GM12874 (cell line): ENCODE data around the gene SNAP47.

Source experiments
- TF ChIP-seq, protein P1 (sequence below): IDR thresholded peaks from 2 replicates; pipeline ENCODE4 v1.5.1; 2011; ENCODE audit warnings: low read depth, mild to moderate bottlenecking, control low read depth, low read length, moderate library complexity; ENCODE audit not compliant: insufficient read depth

Gene SNAP47

DNA sequence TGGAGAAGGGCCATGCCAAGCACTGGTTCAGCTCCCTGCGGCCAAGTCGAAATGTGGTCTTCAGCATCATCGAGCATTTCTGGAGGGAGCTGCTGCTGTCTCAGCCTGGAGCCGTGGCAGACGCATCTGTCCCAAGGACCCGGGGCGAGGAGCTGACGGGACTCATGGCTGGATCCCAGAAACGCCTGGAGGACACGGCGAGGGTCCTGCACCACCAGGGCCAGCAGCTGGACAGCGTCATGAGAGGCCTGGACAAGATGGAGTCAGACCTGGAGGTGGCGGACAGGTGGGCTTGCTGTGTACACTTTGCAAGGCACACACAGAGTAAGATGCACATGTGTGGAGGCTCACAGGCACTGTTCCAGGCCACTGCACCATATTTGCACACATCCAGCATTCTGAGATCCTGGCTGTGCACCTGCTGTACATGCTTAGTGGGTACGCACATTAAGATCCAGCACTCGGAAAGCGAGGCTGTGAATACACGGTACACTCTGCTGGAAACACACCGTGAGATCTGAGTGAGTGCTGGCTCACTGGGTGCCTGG lies 12.8 kb downstream of the SNAP47 start:
- TF ChIP-seq, protein P1, sequence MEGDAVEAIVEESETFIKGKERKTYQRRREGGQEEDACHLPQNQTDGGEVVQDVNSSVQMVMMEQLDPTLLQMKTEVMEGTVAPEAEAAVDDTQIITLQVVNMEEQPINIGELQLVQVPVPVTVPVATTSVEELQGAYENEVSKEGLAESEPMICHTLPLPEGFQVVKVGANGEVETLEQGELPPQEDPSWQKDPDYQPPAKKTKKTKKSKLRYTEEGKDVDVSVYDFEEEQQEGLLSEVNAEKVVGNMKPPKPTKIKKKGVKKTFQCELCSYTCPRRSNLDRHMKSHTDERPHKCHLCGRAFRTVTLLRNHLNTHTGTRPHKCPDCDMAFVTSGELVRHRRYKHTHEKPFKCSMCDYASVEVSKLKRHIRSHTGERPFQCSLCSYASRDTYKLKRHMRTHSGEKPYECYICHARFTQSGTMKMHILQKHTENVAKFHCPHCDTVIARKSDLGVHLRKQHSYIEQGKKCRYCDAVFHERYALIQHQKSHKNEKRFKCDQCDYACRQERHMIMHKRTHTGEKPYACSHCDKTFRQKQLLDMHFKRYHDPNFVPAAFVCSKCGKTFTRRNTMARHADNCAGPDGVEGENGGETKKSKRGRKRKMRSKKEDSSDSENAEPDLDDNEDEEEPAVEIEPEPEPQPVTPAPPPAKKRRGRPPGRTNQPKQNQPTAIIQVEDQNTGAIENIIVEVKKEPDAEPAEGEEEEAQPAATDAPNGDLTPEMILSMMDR, result no peak

DNA sequence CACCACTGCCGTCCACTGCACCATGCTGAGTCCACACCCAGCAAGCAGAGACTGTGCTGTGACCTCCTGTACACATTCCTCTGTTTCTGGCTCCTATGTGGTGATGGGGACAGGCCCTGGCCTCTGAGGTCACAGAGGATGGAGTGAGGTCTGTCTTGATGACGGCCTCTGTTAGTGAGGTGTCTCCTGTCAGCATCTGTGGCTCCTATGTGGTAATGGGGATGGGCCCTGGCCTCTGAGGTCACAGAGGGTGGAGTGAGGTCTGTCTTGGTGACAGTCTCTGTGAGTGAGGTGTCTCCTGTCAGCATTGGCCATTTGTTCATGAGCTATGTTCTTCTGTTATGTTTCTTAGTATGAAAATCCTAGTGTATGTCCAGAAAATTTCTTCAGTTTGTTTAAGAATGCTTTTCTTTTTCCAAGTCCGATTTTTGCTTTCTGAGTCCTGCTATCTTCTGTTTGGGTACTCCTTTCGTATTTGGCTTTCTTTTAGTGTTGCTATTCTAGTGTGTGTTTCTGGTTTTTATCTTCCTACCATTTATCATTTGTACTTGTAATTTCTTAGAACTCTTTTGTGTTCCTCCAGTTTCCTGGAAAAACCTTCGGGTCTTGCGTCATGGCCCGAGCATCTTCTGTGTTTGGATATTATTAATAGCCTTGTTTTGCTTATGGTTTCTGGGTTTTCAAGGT lies 13.4 kb downstream of the SNAP47 start:
- TF ChIP-seq, protein P1, result no peak

DNA sequence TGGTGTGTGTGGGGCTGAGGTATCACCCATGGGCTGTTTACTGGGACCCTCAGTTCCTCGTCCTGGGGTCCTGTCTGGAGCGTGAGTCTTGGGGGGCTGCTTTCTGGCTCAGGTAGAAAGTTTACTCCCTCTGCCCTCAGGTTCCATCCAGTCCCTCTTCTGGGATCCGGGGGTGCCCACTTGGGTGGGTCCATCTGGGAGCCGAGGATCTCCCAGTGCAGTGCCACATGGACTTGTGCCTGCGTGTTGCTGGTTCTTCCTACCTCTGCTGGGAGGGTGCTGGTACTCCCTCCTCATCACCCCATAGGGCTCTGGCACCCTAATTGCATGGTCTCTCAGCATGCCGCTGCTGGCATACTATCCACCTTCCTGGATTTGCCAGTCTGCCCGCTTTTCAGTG lies 14.0 kb downstream of the SNAP47 start:
- TF ChIP-seq, protein P1, result no peak

DNA sequence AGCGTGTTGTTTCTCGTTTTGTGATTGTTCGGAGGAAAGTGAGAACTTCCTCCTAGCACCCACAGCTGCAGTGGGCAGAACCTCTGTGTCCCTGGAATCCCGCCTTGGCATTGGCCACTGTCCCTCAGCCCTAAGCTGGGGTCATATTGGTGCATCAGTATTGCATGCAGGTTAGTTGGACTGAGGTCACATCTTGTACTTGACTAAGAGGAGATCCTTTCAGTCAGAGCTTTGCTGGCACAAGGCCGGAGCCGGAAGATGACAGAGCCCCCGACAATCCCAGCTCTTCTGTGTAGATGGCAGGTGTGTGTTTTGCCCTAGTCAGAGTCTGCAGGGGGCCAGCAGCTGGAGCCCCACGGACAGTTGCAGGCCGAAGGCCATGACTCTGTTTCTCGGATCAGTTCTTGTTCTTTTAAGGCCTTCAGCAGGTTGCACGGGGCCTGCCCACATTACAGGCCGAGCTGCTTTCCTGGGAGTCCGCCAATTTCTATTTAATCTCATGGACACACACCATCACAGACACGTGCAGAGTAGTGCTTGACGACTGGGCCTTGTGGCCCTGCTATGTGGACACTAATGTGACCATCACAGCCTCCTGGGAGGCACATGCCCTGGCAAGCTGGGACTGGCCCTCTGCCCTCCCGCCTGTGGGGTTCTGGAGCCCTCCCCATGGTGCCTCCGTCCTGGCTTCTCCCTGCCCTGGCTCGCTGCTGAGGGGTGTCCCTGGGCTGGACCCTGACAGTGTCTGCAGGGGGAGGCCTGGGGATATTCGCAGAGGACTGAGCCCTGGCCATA lies 14.9 kb downstream of the SNAP47 start:
- TF ChIP-seq, protein P1, result no peak

DNA sequence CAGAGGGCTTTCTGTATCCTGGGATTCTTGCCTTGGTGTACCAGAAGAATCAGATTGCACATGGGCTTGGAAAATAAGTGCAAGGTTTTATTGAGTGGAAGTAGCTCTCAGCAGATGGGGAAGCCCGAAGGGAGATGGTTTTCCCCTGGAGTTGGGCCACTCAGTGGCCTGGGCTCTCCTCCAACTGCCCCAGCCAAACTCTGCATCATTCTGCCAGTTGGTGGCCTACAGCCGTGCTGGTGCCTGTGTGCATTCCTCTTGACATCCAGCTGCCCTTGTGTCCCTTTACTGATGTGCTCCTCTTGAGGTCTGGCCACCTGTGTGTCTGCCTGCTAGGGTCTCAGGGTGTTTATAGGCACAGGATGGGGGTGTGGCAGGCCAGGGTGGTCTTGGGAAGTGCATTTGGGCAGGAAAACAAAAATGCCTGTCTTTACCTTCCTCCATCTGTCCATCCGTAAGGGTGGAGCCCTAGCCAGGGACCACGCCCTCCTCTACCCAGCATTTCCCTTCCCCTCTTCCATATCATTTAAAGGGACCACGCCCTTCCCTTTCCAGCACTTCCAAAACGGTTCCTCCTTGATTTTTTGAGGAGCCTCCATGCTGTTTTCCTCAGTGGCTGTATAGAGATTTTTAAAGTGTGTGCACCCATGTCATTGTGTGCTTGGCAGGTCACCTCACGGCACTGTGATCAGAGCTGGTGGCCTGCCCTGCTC lies 18.9 kb downstream of the SNAP47 start:
- TF ChIP-seq, protein P1, result no peak

DNA sequence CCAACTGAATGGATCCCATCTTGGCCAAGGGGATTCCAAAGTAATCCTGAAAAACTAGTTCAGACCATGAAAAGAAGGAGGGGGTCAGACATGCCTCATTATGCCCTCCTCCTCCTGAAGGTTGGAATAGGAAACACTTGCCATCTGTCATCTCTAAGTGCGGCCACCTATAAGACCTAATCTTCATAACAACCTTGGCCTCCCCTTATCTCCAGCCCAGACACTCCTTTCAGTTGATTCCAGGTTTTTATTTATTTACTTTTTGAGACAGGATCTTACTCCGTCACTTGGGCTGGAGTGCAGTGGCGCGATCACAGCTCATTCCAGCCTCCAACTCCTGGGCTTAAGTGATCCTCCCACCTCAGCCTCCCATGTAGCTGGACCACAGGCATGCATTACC lies 19.7 kb downstream of the SNAP47 start:
- TF ChIP-seq, protein P1, result no peak
